Calu3 (cell line): ENCODE data around the gene SCAI. TPM values are rescaled to one million over a fixed set of nuclear protein-coding genes. Genes with fewer than 3 reads are reported as not detected.
A peak's percentile ranks its signal among the peaks of the same experiment; 100 is the strongest.

ENCODE experiments used
- Bru-seq: library from RNA; stranded (reverse); fragments of 400-500 nt; gene quantifications from one replicate; lab custom pipeline; 2021; lab: Mats Ljungman, UMichigan
- BruChase-seq, 2 experiments: library from RNA; stranded (reverse); fragments of 400-500 nt; gene quantifications; one replicate each; lab custom pipeline; 2021; lab: Mats Ljungman, UMichigan
- BruUV-seq: library from RNA; stranded (reverse); fragments of 400-500 nt; replicated peaks from 2 replicates; lab custom pipeline; 2021; lab: Mats Ljungman, UMichigan
- CTCF ChIA-PET: fragments of 300-600 bp; sonication (Branson Sonifier 250); formaldehyde crosslinking; loops from one replicate; lab custom pipeline; 2022; ENCODE audit warnings: antibody characterized with exemption; lab: Charles Lee
- DNase-seq: peaks from one replicate; pipeline ENCODE4 v3.0.0; 2022
- H3K27ac Mint-ChIP-seq: one replicate; pipeline ENCODE4 v1.8.0; 2022; ENCODE audit warnings: mixed read lengths; ENCODE audit not compliant: unreplicated experiment
- H3K27me3 Mint-ChIP-seq: one replicate; pipeline ENCODE4 v1.8.0; 2022; ENCODE audit warnings: mixed read lengths; ENCODE audit not compliant: unreplicated experiment
- H3K36me3 Mint-ChIP-seq: one replicate; pipeline ENCODE4 v1.8.0; 2022; ENCODE audit warnings: mild to moderate bottlenecking, moderate library complexity, mixed read lengths; ENCODE audit not compliant: insufficient read depth, unreplicated experiment
- H3K4me1 Mint-ChIP-seq: one replicate; pipeline ENCODE4 v1.8.0; 2022; ENCODE audit warnings: mild to moderate bottlenecking, low read depth, mixed read lengths; ENCODE audit not compliant: unreplicated experiment
- H3K4me3 Mint-ChIP-seq: one replicate; pipeline ENCODE4 v1.8.0; 2022; ENCODE audit warnings: mild to moderate bottlenecking, low read depth, moderate library complexity, mixed read lengths; ENCODE audit not compliant: unreplicated experiment
- H3K9me3 Mint-ChIP-seq: one replicate; pipeline ENCODE4 v1.8.0; 2022; ENCODE audit warnings: low read depth, mixed read lengths; ENCODE audit not compliant: unreplicated experiment
- CTCF ChIP-seq: fragments of 200-600 bp; IDR thresholded peaks from one replicate; pipeline ENCODE4 v1.8.0; 2022; ENCODE audit warnings: antibody characterized with exemption; ENCODE audit not compliant: unreplicated experiment
- intact Hi-C: fragments of 100-400 bp; cut with micrococcal nuclease; formaldehyde crosslinking; loops from one replicate; pipeline ENCODE4 v1.10.0; 2022; ENCODE audit not compliant: unreplicated experiment
- long read RNA-seq: library from polyadenylated mRNA; stranded (forward); transcript quantifications from one replicate; pipeline ENCODE4 v2.0.0, GENCODE V29; 2022
- total RNA-seq: library from RNA; stranded (reverse); gene quantifications from 2 replicates; pipeline ENCODE4 v1.2.3, GENCODE V29; 2022

Gene SCAI
- 6.4 and 7.0 TPM in 2 replicates for total RNA-seq
- percentile 56 among the genes with signal in this experiment for Bru-seq, nascent RNA
- percentile 55 among the genes with signal in this experiment for BruChase-seq, experiment 1, labeled RNA remaining after a 6-hour chase
- BruChase-seq, experiment 2, labeled RNA remaining after a 2-hour chase: percentile 56 among the genes with signal in this experiment
- long read RNA-seq, partial matches to known transcripts: 7 of 10 reads
- long read RNA-seq, other reads (novel, unspliced or antisense): 3 of 10 reads

- Mint-ChIP-seq H3K9me3 (no peaks in the 10 kb centered on the region), H3K27ac (peak within 1 kb of the TSS; percentile 86), H3K4me3 (peak within 1 kb of the TSS; percentile 87), H3K4me1 (no peaks in the 10 kb centered on the region), H3K36me3 (peaks cover 19% of the 10 kb centered on the region), H3K27me3 (no peaks in the 10 kb centered on the region)
- CTCF ChIA-PET: interaction anchor here (0.6 kb wide), 2 partner anchors 219 to 234 kb away, joined by 7 read pairs; no protein-coding TSS in a partner anchor
- TF ChIP-seq CTCF: peak; percentile 89
- no TSS peak for BruUV-seq
- DNase-seq: peak; percentile 97
- intact Hi-C loops: no loop called here
These were observed at the start of gene SCAI for GRCh38 chr9:125143377-125144090. SCAI (minus strand) TSS chr9:125143528; CDS start chr9:125143437, 91 bp downstream.

- BruUV-seq: no TSS peak
These were observed 47.1 kb upstream of the SCAI start for GRCh38 chr9:125190361-125190801.

GRCh38 chr9:125189361-125190289 is 46.3 kb upstream of the SCAI start, which contains the start of gene PPP6C:
PPP6C (minus strand) TSS chr9:125189803; CDS start chr9:125189718, 85 bp downstream.
- BruUV-seq: no TSS peak
- no peaks in the 10 kb centered on the region for H3K4me1 Mint-ChIP-seq

More at GRCh38 chr9:125190361-125190801, 47.1 kb upstream of the SCAI start:
- no peaks in the 10 kb centered on the region for H3K9me3 Mint-ChIP-seq
- TF ChIP-seq CTCF: no peak
- DNase-seq: no peak
- no peaks in the 10 kb centered on the region for H3K27me3 Mint-ChIP-seq
- H3K4me3 Mint-ChIP-seq: peak overlapping the region; percentile 80
- H3K27ac Mint-ChIP-seq: peak overlapping the region; percentile 54
- H3K4me1 Mint-ChIP-seq: no peaks in the 10 kb centered on the region
- intact Hi-C loops: no loop called here
- peaks cover 24% of the 10 kb centered on the region for H3K36me3 Mint-ChIP-seq
- CTCF ChIA-PET: no interaction called here

More at GRCh38 chr9:125189361-125190289, 46.3 kb upstream of the SCAI start, which contains the start of gene PPP6C:
- peak within 1 kb of the TSS; percentile 80 for H3K4me3 Mint-ChIP-seq
- H3K9me3 Mint-ChIP-seq: no peaks in the 10 kb centered on the region
- intact Hi-C loops: no loop called here
- peaks cover 24% of the 10 kb centered on the region for H3K36me3 Mint-ChIP-seq
- CTCF ChIA-PET: no interaction called here
- DNase-seq: peak; percentile 94
- no peak for TF ChIP-seq CTCF
- H3K27me3 Mint-ChIP-seq: no peaks in the 10 kb centered on the region
- peak within 1 kb of the TSS; percentile 54 for H3K27ac Mint-ChIP-seq
